ENCODE results near the gene MCTP2. TPM values are rescaled to one million over a fixed set of nuclear protein-coding genes. Genes with fewer than 3 reads are reported as not detected.

Gene MCTP2
- polyA plus RNA-seq, 1 experiment = 18.1 TPM

DNA sequence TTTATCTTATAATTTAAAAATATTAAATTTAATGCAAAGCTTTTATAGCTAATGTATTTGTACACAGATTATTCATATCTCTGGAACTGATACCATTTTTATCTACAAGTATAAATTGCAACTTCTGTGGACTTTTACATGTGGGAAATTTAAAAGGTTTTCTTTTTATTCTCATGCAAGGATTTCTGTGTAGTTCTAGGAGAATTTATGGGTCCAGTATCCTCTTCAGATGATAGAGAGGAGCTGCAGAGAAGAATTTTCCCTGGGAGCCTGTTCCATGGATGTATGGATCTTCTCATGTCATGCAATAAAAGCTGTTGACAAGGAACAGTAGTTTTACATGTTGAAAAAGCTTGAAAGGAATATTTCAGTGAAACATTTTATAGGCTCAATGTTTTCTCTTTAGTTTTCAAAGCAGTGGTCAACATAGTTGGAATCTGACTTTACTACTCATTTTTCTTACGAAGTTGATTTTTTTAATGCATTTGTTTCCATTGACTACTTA lies 119.7 kb downstream of the MCTP2 start:
- ChIA-PET CTCF (interaction anchor here (0.6 to 1.0 kb wide), 3 partner anchors 24 to 1990 kb away, joined by 3 to 8 read pairs (median 4); no protein-coding TSS in a partner anchor), POLR2A (no interaction called here)
- Histone ChIP-seq H3K4me3 (ENCODE audit: low read depth, low read length) (no peak overlapping the region), H3K27ac (ENCODE audit: low read depth, low read length) (no peak overlapping the region), H3K9me3 (ENCODE audit: control insufficient read depth, insufficient read depth, low read length) (no peaks in the 10 kb centered on the region), H3K27me3 (ENCODE audit: control insufficient read depth, insufficient read depth, low read length) (no peaks in the 10 kb centered on the region)
- TF ChIP-seq, protein P1, sequence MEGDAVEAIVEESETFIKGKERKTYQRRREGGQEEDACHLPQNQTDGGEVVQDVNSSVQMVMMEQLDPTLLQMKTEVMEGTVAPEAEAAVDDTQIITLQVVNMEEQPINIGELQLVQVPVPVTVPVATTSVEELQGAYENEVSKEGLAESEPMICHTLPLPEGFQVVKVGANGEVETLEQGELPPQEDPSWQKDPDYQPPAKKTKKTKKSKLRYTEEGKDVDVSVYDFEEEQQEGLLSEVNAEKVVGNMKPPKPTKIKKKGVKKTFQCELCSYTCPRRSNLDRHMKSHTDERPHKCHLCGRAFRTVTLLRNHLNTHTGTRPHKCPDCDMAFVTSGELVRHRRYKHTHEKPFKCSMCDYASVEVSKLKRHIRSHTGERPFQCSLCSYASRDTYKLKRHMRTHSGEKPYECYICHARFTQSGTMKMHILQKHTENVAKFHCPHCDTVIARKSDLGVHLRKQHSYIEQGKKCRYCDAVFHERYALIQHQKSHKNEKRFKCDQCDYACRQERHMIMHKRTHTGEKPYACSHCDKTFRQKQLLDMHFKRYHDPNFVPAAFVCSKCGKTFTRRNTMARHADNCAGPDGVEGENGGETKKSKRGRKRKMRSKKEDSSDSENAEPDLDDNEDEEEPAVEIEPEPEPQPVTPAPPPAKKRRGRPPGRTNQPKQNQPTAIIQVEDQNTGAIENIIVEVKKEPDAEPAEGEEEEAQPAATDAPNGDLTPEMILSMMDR (IDR thresholded peaks at IDR 0.05; ENCODE audit: low read depth, low read length) = no peak
- no peak for DNase-seq (ENCODE audit: low read depth, low spot score)

DNA sequence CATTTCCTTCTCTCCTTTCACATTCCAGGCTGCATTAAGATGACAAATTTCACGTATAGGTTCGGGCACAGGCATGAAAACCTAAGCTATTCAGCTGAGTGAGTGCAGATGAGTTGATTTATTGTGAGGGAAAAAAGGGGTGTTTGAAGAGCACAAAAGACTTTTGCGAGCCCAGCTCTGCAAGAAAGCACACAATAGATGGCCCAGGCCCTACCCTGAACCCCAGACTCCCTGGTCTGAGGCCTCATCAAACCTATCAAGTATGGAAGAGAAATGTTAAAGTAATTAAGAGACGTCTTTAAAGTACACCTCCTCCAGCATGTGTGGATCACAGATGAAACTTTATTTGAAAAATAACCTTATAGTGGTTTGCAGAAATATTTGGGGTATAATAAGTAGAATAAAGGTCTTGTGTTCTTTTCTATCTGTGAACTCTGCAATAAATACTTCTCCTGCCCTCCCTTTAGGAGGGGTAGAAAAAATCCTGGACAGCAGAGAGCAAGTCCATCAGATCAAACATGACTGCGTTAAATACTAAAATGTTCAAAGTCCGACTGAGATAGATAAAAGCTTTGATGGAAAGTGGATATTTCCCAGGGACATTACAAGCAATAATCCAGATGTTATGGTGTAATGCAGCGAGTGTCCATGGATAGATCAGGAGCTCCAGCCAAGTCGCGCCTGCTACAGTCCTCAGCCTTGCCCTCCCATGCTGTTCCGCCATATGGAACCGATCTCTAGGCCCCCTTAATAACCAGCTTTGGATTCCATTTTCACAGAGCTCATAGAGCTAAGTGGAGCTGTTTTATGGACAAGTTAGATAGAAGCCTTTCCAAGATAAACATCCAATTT lies 121.5 kb downstream of the MCTP2 start:
- H3K27me3 ChIP-seq (ENCODE audit: control insufficient read depth, insufficient read depth, low read length) = no peaks in the 10 kb centered on the region
- POLR2A ChIA-PET = no interaction called here
- no peak overlapping the region for H3K4me3 ChIP-seq (ENCODE audit: low read depth, low read length)
- DNase-seq (ENCODE audit: low read depth, low spot score) = no peak
- TF ChIP-seq, protein P1 (IDR thresholded peaks at IDR 0.05; ENCODE audit: low read depth, low read length) = no peak
- CTCF ChIA-PET = interaction anchor here (1.3 kb wide), 1 partner anchor 188 kb away, joined by 3 read pairs; no protein-coding TSS in a partner anchor
- no peak overlapping the region for H3K27ac ChIP-seq (ENCODE audit: low read depth, low read length)
- H3K9me3 ChIP-seq (ENCODE audit: control insufficient read depth, insufficient read depth, low read length) = no peaks in the 10 kb centered on the region

DNA sequence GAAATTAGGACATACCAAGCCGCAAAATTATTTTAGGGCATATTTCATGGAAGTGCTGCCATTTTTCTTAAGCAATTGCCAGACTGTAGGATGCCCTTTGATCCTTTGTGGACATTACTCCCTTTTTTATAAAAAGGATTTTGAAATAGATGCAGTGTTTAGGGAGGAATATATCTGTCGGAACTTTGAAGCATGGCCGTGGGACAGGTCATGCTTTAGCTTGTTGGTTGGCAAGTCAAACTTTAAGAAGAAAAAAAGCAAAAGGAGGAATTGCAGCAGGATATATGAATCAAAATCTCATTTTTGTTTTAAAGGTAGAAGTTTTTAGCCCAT lies 122.1 kb downstream of the MCTP2 start:
- Histone ChIP-seq H3K9me3 (ENCODE audit: control insufficient read depth, insufficient read depth, low read length) (no peaks in the 10 kb centered on the region), H3K27ac (ENCODE audit: low read depth, low read length) (no peak overlapping the region), H3K27me3 (ENCODE audit: control insufficient read depth, insufficient read depth, low read length) (no peaks in the 10 kb centered on the region), H3K4me3 (ENCODE audit: low read depth, low read length) (no peak overlapping the region)
- TF ChIP-seq, protein P1 (IDR thresholded peaks at IDR 0.05; ENCODE audit: low read depth, low read length) = no peak
- ChIA-PET POLR2A (no interaction called here), CTCF (interaction anchor here (1.3 kb wide), 1 partner anchor 188 kb away, joined by 3 read pairs; no protein-coding TSS in a partner anchor)
- no peak for DNase-seq (ENCODE audit: low read depth, low spot score)

DNA sequence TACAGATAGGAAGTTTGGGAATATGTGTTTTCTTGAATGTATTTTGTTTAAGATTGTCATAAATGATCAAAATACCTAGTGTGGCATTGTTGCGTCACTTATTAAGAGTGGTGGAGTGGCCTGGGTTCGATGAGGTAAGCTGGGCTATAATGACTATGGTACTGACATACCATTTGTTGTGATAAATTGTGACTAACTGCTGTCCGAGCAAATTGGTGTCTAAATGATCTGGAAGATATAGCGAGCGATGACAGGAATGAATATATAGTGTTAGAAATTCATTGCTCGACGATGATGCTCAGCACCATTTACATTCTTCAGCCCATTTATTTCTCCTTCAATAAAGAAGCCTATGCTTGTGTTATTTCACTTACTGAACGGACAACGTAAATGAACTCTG lies 123.3 kb downstream of the MCTP2 start:
- POLR2A ChIA-PET = no interaction called here
- Histone ChIP-seq H3K27ac (ENCODE audit: low read depth, low read length) (no peak overlapping the region), H3K9me3 (ENCODE audit: control insufficient read depth, insufficient read depth, low read length) (no peaks in the 10 kb centered on the region), H3K4me3 (ENCODE audit: low read depth, low read length) (no peak overlapping the region), H3K27me3 (ENCODE audit: control insufficient read depth, insufficient read depth, low read length) (no peaks in the 10 kb centered on the region)
- DNase-seq (ENCODE audit: low read depth, low spot score) = no peak
- TF ChIP-seq, protein P1 (IDR thresholded peaks at IDR 0.05; ENCODE audit: low read depth, low read length) = no peak
- CTCF ChIA-PET = no interaction called here

DNA sequence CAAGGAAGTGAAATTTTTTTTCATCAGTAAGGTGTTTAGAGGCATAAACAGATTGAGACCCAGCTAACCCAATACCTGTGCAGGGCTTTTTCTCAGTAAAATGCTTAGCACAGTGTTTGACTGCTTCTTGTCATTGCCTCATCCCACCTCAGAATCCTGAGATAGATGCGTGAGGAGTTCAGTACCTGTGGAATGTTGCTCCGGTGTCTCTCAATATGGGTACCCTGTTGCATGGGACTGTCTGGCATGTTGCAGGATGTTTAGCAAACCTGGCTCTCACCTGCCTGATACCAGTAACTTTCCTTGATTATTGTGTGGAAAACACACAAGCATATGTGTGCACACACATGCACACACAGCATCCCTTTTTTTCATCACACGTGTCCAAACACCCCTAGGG lies 128.4 kb downstream of the MCTP2 start:
- H3K27ac ChIP-seq (ENCODE audit: low read depth, low read length) = no peak overlapping the region
- ChIA-PET CTCF (interaction anchor here (0.7 to 1.1 kb wide), 2 partner anchors 10 to 36 kb away, joined by 3 to 4 read pairs; no protein-coding TSS in a partner anchor), POLR2A (no interaction called here)
- H3K9me3 ChIP-seq (ENCODE audit: control insufficient read depth, insufficient read depth, low read length) = no peaks in the 10 kb centered on the region
- H3K4me3 ChIP-seq (ENCODE audit: low read depth, low read length) = no peak overlapping the region
- H3K27me3 ChIP-seq (ENCODE audit: control insufficient read depth, insufficient read depth, low read length) = no peaks in the 10 kb centered on the region
- DNase-seq (ENCODE audit: low read depth, low spot score) = no peak
- TF ChIP-seq, protein P1 (IDR thresholded peaks at IDR 0.05; ENCODE audit: low read depth, low read length) = no peak
